DND-41 (cell line): Measurements from ENCODE around the gene CNKSR2.
A peak's percentile ranks its signal among the peaks of the same experiment; 100 is the strongest.

Source experiments
- ATAC-seq: fragments of 200-7000 bp; cut with Tn5 transposase; 3 replicates; pipeline ENCODE4 v1.9.1; 2021; ENCODE audit warnings: low read depth; ENCODE audit not compliant: insufficient read depth
- DNase-seq: peaks from one replicate; pipeline ENCODE4 v3.0.0-alpha.2; 2020
- H2AFZ ChIP-seq: 2 replicates; pipeline ENCODE4 v1.6.0; 2012; ENCODE audit warnings: low read depth, low read length
- H3K27ac ChIP-seq: 2 replicates; pipeline ENCODE4 v1.5.1; 2012; ENCODE audit warnings: low read length, inconsistent platforms
- H3K27me3 ChIP-seq: fragments of 200-600 bp; sonication (generic); 2 replicates; pipeline ENCODE4 v1.6.0; 2012; ENCODE audit warnings: low read length, mild to moderate bottlenecking, inconsistent platforms; ENCODE audit not compliant: insufficient read depth, poor library complexity
- H3K36me3 ChIP-seq: 2 replicates; pipeline ENCODE4 v1.5.1; 2012; ENCODE audit warnings: low read length, inconsistent platforms; ENCODE audit not compliant: insufficient read depth
- H3K4me1 ChIP-seq: 2 replicates; pipeline ENCODE4 v1.5.1; 2012; ENCODE audit warnings: mild to moderate bottlenecking, low read length; ENCODE audit not compliant: insufficient read depth
- H3K4me2 ChIP-seq: 2 replicates; pipeline ENCODE4 v1.6.0; 2012; ENCODE audit warnings: mild to moderate bottlenecking, moderate library complexity, low read length, inconsistent platforms; ENCODE audit not compliant: insufficient read depth
- H3K4me3 ChIP-seq, 2 experiments: fragments of 200-600 bp in 1 of 2; shearing (Covaris generic) in 1 of 2; 2 replicates each; pipeline ENCODE4 v1.5.1; 2012 to 2016; ENCODE audit warnings: inconsistent platforms in 2 of 2, low read length in 2 of 2, mild to moderate bottlenecking in 2 of 2, low read depth in 1 of 2, moderate library complexity in 1 of 2
- H3K79me2 ChIP-seq: 2 replicates; pipeline ENCODE4 v1.6.0; 2012; ENCODE audit warnings: low read length, inconsistent platforms; ENCODE audit not compliant: insufficient read depth
- H3K9ac ChIP-seq: 2 replicates; pipeline ENCODE4 v1.6.0; 2012; ENCODE audit warnings: low read depth, mild to moderate bottlenecking, inconsistent platforms, low read length, moderate library complexity
- H3K9me3 ChIP-seq: 2 replicates; pipeline ENCODE4 v1.5.1; 2012; ENCODE audit warnings: low read length, moderate library complexity, mild to moderate bottlenecking, inconsistent platforms; ENCODE audit not compliant: insufficient read depth, severe bottlenecking
- H4K20me1 ChIP-seq: 2 replicates; pipeline ENCODE4 v1.6.0; 2012; ENCODE audit warnings: low read length; ENCODE audit not compliant: insufficient read depth
- EZH2 ChIP-seq: IDR thresholded peaks from 3 replicates; pipeline ENCODE4 v1.6.1; 2012; ENCODE audit warnings: borderline replicate concordance, low read depth, mild to moderate bottlenecking, moderate library complexity, low read length, inconsistent platforms; ENCODE audit not compliant: severe bottlenecking
- TF ChIP-seq, protein P1 (sequence below): IDR thresholded peaks from 2 replicates; pipeline ENCODE4 v1.5.1; 2012; ENCODE audit warnings: borderline replicate concordance, low read length, moderate library complexity, mild to moderate bottlenecking; ENCODE audit not compliant: poor library complexity, severe bottlenecking; ENCODE audit errors: extremely low read depth

Gene CNKSR2

DNA sequence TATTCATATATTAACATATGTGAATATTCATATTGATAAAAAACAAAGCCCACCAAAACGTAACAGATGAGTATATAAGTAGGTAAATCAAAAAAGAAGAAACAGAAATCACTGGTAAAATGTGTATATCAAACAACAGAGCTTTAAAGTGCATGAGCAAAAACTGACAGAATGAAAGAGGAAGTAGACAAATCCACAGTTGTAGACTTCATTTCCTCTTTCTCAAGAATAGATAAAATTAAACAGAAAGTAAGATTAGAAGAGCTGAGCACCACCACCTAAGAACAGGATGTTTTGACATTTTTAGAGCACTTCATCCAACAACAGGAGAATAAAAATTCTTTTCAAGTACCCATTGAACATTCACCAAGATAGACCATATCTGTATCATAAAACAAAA lies 64.6 kb downstream of the CNKSR2 start:
- no peaks in the 10 kb centered on the region for H3K36me3 ChIP-seq
- no peaks in the 10 kb centered on the region for H3K79me2 ChIP-seq
- H4K20me1 ChIP-seq = no peaks in the 10 kb centered on the region
- H3K27me3 ChIP-seq = no peaks in the 10 kb centered on the region
- H2AFZ ChIP-seq = peak overlapping the region; percentile 60
- H3K4me3 ChIP-seq = peak overlapping the region in 1 of 2 experiments; percentile 14; a peak in 1 of 4 replicates
- TF ChIP-seq, protein P1, sequence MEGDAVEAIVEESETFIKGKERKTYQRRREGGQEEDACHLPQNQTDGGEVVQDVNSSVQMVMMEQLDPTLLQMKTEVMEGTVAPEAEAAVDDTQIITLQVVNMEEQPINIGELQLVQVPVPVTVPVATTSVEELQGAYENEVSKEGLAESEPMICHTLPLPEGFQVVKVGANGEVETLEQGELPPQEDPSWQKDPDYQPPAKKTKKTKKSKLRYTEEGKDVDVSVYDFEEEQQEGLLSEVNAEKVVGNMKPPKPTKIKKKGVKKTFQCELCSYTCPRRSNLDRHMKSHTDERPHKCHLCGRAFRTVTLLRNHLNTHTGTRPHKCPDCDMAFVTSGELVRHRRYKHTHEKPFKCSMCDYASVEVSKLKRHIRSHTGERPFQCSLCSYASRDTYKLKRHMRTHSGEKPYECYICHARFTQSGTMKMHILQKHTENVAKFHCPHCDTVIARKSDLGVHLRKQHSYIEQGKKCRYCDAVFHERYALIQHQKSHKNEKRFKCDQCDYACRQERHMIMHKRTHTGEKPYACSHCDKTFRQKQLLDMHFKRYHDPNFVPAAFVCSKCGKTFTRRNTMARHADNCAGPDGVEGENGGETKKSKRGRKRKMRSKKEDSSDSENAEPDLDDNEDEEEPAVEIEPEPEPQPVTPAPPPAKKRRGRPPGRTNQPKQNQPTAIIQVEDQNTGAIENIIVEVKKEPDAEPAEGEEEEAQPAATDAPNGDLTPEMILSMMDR = no peak
- no peak for TF ChIP-seq EZH2
- no peak for DNase-seq
- H3K9me3 ChIP-seq = no peaks in the 10 kb centered on the region
- peak overlapping the region; percentile 89 for H3K27ac ChIP-seq
- peak overlapping the region; percentile 50 for H3K9ac ChIP-seq
- H3K4me2 ChIP-seq = peak overlapping the region; percentile 61
- ATAC-seq = peak; percentile 94
- peaks cover 22% of the 10 kb centered on the region for H3K4me1 ChIP-seq

DNA sequence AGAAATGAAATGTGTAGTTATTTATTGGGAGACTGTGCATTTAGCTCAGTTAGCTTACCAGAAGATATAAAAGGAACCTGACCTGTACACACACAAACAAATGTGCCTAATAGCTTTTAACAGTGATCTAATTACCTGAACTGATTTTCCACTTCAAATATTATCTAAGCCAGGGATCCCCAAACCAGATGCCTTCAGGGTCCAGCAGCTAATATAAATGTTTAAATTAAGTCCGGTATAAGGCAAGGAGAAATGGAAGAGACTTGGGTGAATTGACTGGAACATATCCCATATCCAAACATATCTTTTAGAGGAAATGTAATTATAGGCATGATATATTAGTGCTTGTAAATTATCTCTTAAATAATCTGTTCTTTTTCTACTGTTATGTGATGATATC lies 66.7 kb downstream of the CNKSR2 start:
- no peak overlapping the region for H3K4me2 ChIP-seq
- TF ChIP-seq, protein P1 = no peak
- peaks cover 22% of the 10 kb centered on the region for H3K4me1 ChIP-seq
- ATAC-seq (no peak), DNase-seq (no peak)
- no peaks in the 10 kb centered on the region for H4K20me1 ChIP-seq
- H3K79me2 ChIP-seq = no peaks in the 10 kb centered on the region
- no peak overlapping the region for H3K4me3 ChIP-seq
- no peaks in the 10 kb centered on the region for H3K9me3 ChIP-seq
- no peaks in the 10 kb centered on the region for H3K27me3 ChIP-seq
- no peak overlapping the region for H3K27ac ChIP-seq
- H2AFZ ChIP-seq = no peak overlapping the region
- H3K36me3 ChIP-seq = no peaks in the 10 kb centered on the region
- H3K9ac ChIP-seq = no peak overlapping the region

DNA sequence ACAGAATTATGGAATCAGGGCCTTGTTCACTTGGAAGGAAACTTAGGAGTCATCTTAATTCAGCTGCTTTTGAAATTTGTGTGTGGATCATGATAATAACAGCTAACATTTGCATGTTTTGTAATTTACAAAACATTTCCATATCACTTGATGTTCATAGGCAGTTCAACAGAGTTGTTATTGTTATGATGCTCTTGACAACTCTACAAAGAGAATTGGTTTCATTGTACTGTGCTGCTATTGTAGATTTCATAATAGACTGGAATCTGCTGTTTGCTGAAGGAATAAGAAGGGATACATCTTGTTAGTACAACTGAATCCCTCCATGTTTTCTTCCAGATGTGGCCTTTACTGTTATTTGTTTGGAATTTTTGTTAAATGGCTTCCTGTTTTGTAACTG lies 83.5 kb downstream of the CNKSR2 start:
- H3K4me1 ChIP-seq = no peaks in the 10 kb centered on the region
- H3K27ac ChIP-seq = no peak overlapping the region
- H3K9ac ChIP-seq = no peak overlapping the region
- H3K79me2 ChIP-seq = no peaks in the 10 kb centered on the region
- ATAC-seq = no peak
- TF ChIP-seq, protein P1 = no peak
- TF ChIP-seq EZH2 = no peak
- no peak overlapping the region for H3K4me3 ChIP-seq
- no peaks in the 10 kb centered on the region for H3K27me3 ChIP-seq
- H3K4me2 ChIP-seq = no peak overlapping the region
- no peak for DNase-seq
- H4K20me1 ChIP-seq = no peaks in the 10 kb centered on the region
- H3K36me3 ChIP-seq = no peaks in the 10 kb centered on the region
- no peak overlapping the region for H2AFZ ChIP-seq
- no peaks in the 10 kb centered on the region for H3K9me3 ChIP-seq

DNA sequence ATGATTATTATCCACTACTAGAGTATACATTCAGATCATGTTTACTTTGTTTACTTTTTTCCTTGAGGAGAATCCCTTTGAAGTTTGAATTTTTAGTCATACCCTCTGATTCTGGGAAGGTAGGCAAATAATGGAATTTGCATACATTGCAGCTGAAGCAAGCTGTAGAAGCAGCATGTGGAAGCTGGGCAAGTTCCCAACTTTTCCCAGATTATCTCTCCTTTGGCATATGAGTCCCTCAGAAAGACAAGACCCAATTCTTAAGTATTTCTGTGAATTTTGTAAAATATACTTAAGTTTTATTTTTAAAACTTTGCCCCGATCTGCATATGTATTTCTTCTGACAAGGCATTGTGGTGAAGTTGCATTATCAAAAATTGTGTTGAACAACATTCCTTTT lies 94.9 kb downstream of the CNKSR2 start:
- no peak for ATAC-seq

More for the DNA sequence above, 94.9 kb downstream of the CNKSR2 start:
- no peak overlapping the region for H3K9ac ChIP-seq
- H3K27me3 ChIP-seq = no peaks in the 10 kb centered on the region
- no peak for DNase-seq
- H3K79me2 ChIP-seq = no peaks in the 10 kb centered on the region
- no peaks in the 10 kb centered on the region for H3K9me3 ChIP-seq
- H2AFZ ChIP-seq = no peak overlapping the region
- H3K4me2 ChIP-seq = no peak overlapping the region
- no peaks in the 10 kb centered on the region for H4K20me1 ChIP-seq
- H3K4me1 ChIP-seq = no peaks in the 10 kb centered on the region
- H3K36me3 ChIP-seq = no peaks in the 10 kb centered on the region
- H3K4me3 ChIP-seq = no peak overlapping the region
- no peak for TF ChIP-seq EZH2
- TF ChIP-seq, protein P1 = no peak
- H3K27ac ChIP-seq = no peak overlapping the region
